HG03064 (cell line): ENCODE measurements around the gene WDFY1.

Experiments used
- ATAC-seq: cut with Tn5 transposase; IDR thresholded peaks from one replicate; pipeline ENCODE4 v1.9.1; 2021; ENCODE audit warnings: low read depth; ENCODE audit not compliant: unreplicated experiment

The WDFY1 gene

GRCh38 chr2:223932816-223933800 is 12.0 kb downstream of the WDFY1 start:
- ATAC-seq = no peak

DNA sequence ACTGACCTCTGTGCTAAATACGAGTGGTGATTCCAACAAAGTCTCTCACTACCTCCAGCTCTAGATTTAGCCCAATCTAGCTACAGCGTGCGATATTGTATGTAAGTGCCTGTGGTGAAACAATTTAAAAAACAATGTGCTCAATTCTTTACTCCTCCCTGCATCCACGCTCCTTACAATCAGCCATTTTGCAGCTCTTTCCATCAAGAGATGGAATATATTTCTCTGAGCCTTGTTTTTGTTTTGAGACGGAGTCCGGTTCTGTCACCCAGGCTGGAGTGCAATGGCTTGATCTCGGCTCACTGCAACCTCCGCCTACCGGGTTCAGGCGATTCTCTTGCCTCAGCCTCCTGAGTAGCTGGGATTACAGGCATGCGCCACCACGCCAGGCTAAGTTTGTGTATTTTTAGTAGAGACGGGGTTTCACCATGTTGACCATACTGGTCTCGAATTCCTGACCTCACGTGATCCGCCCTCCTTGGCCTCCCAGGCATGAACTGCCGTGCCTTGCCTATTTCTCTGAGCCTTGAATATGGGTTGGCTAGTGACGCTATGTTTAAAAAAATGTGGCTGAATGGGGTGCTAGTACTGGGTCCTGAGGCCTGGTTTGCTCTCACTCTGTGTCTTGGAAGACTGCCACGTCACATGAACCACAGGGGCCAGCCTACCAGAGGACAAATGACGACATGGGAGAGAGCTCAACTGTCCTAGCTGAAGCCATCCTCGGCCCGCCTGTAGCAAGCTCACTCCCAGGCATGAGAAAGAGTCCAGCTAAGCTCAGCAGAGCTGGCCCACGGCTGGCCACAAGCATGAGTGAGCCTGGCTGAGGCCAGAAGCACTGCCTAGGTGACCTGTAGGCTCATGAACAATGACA is 14.8 kb downstream of the WDFY1 start:
- no peak for ATAC-seq

- ATAC-seq = no peak
These were observed 15.5 kb downstream of the WDFY1 start for GRCh38 chr2:223929571-223930102.

GRCh38 chr2:223928113-223929006 is 16.8 kb downstream of the WDFY1 start:
- no peak for ATAC-seq

GRCh38 chr2:223925106-223925505 is 20.0 kb downstream of the WDFY1 start:
- no peak for ATAC-seq

DNA sequence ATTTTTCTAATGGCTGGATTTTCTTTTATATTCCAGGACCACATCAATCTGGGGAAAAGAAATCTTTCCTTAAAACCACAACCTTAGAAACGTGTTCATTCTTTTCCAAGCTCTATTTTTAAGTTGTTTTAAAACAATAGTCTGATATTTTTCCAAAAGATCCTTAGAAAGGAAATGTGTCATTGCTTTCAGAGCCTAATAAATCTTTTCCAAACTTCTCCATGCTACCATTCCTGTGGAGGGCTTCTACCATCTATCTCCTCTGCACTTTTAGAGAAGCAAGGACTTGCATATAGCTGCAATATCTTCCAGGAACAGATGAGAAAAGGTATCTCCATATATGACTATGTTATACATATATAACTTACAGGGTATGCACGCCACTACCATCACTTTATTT is 21.2 kb downstream of the WDFY1 start:
- no peak for ATAC-seq

DNA sequence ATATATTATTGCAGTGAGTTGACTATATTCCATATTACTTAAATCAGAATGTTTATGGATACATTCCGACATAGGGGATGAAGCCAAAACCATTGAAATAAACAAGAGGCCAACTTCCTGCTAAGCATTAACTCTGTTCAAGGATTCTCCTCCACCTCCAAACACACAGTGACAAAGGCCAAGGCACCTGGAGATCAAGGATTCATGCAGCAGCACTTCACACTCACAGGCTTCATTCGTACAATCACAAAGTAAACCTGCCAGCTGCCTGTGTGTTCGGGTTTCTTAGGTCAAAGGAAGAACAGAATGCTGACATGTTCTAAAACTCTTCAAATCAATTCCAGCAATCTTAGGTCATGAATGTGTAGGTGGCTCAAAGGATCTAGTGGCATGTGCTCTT is 22.8 kb downstream of the WDFY1 start:
- ATAC-seq = no peak

- ATAC-seq = no peak
These were observed 23.9 kb downstream of the WDFY1 start for GRCh38 chr2:223921204-223921603.

- no peak for ATAC-seq
These were observed 25.0 kb downstream of the WDFY1 start for GRCh38 chr2:223920109-223920508.

DNA sequence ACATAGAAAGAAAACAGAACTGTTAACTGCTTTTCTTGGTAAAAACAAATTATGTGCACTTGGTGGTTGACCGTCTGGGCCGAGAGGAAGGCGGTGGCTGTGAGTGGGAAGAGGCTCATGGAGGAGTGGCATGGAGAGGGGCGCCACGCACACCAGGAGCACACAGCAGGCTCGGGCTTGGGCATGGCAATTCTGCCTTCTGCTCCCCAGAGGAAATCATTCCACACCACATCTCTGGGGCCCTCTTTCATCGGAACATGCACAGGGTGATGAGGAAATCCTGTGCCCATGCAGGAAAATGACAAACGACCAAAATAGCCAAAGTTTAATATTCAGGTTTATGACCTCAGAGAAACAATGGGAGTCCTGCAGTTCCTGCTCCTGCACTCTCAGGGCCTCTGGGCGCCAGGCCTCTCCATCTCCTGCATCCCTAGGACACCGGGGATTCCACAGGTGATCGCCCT is 26.4 kb downstream of the WDFY1 start:
- no peak for ATAC-seq

DNA sequence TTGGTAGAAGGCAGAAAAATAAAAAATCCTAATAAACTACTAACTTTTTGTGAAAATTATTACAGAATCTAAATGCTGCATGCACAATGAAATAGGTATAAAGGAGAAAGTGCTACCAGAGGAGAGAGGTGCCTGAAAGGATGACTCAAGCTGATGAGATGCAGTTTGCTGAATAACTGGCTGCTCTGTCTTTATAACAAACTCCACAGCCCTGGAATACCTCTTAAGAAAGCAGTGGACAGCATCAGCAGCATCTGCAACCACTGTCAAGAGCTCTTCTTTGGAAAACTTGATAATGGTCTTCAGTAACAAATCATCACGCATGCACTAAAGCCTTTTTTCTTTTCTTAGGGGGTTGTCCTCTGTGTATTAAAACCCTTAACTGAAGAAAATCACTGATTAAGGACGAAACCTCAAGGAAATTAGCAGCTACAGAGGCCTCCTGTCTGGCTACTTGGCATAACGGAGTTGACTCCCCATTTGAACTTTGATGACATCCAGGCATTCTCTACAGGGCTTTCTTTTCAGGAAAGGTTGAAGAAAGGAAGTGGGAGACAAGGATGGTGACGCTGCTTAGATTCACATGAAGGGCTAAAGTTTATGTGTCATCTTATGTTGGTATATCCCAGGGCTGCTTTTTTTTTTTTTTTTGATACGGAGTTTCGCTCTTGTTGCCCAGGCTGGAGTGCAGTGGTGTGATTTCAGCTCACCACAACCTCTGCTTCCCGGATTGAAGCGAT is 28.8 kb downstream of the WDFY1 start:
- no peak for ATAC-seq

DNA sequence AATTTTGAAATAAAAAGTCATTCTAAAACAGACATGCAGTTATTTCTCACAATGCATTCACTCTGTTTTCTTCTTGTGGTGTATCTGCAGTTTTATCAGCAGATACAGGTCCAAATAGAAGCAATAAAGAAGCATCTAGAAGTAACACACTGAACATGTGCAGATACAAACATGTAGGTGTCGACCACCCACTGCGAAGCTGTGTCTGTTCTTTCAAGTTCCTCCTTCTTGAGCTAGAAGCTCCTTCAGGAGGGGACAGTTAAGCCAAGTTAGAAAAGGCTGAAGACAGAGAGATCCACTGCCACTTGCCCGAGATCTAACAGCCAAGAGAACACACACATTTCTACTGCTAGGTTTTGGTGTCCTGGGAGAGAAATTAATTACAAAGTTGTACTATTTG is 30.1 kb downstream of the WDFY1 start:
- ATAC-seq = no peak

DNA sequence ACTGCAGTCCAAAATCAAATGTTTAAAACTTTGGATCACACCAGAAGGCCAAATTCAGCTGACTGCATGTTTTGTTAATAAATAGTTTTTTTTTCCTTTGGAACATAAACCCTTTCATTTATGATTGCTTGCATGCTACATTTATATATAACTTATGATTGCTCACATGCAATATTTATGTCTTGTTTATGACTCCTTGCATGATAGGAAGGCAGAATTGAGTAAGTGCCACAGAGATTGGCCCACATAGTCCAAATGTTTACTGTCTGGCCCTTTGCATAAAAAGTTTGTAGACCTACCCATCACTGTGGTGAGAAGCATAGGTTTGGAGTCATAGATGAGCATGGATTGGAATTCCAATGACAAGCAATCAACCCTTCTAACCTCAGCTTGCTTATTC is 30.8 kb downstream of the WDFY1 start:
- ATAC-seq = no peak

- no peak for ATAC-seq
These were observed 36.0 kb downstream of the WDFY1 start for GRCh38 chr2:223909001-223909741.

DNA sequence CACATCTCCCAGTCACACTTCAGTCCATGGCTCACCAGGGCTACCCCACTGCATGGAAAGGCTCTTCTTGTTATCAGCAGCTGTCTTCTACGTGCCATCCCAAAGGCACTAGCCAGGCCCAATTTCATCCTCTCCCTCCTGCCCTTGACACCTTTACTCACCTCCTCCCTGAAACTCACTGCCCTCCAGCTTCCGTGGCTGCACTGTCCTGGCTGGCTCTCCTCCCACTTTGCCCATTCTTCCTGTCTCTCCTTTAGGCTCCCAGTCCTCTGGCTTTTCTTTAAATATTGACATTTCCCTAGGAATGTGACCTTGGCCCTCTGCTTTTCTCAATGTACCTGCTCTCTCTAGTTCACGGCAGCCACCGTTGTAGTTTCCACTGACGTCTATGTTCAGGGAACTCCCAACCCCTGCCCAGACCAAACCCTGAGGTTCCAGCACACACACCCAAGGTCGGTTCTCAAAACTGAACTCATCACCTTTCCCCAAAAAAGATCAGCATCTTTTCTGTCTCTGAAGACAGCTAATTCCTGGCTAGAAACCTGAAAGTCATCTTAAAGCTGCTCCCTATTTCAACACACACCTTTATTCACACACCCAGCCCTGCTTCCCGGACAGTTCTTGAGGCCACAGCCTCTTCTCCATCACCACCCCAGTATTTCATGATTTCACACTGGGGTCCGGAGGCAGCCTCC is 36.7 kb downstream of the WDFY1 start:
- ATAC-seq = no peak

- ATAC-seq = no peak
These were observed 39.1 kb downstream of the WDFY1 start for GRCh38 chr2:223905996-223906395.

DNA sequence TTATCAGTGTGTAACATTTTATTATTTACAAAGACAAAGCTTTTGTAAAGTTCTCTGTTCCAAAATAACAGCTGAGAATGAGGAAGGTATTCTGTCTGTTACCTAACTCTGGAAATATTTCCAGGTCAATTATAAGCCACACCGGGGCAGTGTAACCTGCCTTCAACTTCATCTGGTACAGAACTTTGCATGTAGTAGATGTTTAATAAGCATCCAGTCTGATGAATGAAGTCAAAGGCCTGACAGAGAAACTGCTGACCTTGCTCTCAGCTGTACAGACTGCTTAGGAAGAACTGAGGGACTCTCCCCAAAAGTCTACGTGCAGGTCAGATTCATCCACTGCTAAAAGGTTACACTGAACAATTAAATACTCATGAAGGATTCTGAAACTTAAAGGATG is 43.3 kb downstream of the WDFY1 start:
- no peak for ATAC-seq

DNA sequence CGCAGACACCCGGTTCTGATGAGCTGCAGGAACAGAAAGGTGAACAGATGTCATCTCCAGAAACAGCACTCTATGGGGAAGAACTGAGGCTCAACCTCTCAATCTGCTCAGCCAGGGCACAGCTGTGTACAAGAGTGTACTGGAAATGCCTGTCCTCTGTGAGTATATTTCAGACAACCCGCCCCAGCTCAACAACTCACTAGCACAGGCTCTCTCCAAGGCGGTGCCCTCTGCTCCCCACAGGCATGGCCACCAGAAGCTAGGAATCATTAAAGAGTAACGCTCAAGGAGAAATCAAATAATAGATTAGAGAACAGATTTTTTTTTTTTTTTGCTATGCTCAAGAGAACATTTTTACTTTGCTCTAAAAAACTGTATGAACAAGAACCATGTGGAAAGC is 43.8 kb downstream of the WDFY1 start:
- ATAC-seq = no peak
